Glutamatergic neuron (in vitro differentiated cells): Measurements from ENCODE around the gene BRDT. TPM values are rescaled to one million over a fixed set of nuclear protein-coding genes. Genes with fewer than 3 reads are reported as not detected.

Experiments used
- DNase-seq: peaks from one replicate; pipeline ENCODE4 v3.0.0; 2022
- H3K27ac Mint-ChIP-seq: one replicate; pipeline ENCODE4 v1.8.0; 2020; ENCODE audit warnings: mild to moderate bottlenecking, mixed read lengths, inconsistent platforms; ENCODE audit not compliant: unreplicated experiment
- H3K27me3 Mint-ChIP-seq: one replicate; pipeline ENCODE4 v1.8.0; 2020; ENCODE audit warnings: mild to moderate bottlenecking, moderate library complexity, mixed read lengths, inconsistent platforms; ENCODE audit not compliant: unreplicated experiment
- H3K36me3 Mint-ChIP-seq: one replicate; pipeline ENCODE4 v1.8.0; 2020; ENCODE audit warnings: mild to moderate bottlenecking, mixed read lengths, inconsistent platforms; ENCODE audit not compliant: unreplicated experiment
- H3K4me1 Mint-ChIP-seq: one replicate; pipeline ENCODE4 v1.8.0; 2020; ENCODE audit warnings: mild to moderate bottlenecking, low read depth, mixed read lengths, inconsistent platforms; ENCODE audit not compliant: unreplicated experiment
- H3K4me3 Mint-ChIP-seq: one replicate; pipeline ENCODE4 v1.8.0; 2020; ENCODE audit warnings: mild to moderate bottlenecking, mixed read lengths, inconsistent platforms; ENCODE audit not compliant: unreplicated experiment
- H3K9me3 Mint-ChIP-seq: one replicate; pipeline ENCODE4 v1.8.0; 2020; ENCODE audit warnings: mild to moderate bottlenecking, moderate library complexity, mixed read lengths, inconsistent platforms; ENCODE audit not compliant: unreplicated experiment
- CTCF ChIP-seq: fragments of 200-600 bp; sonication (generic); IDR thresholded peaks from one replicate; pipeline ENCODE4 v1.5.0; 2021; ENCODE audit not compliant: partially characterized antibody, unreplicated experiment
- total RNA-seq: library from RNA; stranded (reverse); fragmentation: NEBNext Ultra II Directional; extraction: Animal tissue kit (Norgen Biotek cat#: 25700); gene quantifications from one replicate; pipeline ENCODE4 v1.2.1, GENCODE V29; 2021; ENCODE audit not compliant: unreplicated experiment

Gene BRDT
- total RNA-seq, 1 donor from 2014 or later, result not detected

DNA sequence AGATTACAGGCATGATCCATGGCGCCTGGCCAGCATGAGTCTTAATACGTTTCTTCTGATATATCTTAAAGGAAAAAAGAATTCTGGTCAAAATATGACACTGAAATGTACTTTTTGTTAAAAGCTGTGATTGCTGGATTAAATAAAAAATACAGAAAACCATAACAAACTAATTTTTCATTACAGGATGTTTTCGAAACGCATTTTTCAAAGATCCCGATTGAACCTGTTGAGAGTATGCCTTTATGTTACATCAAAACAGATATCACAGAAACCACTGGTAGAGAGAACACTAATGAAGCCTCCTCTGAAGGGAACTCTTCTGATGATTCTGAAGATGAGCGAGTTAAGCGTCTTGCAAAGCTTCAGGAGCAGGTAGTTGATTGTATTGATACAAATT lies 30.2 kb downstream of the BRDT start:
- Mint-ChIP-seq H3K27me3 (no peaks in the 10 kb centered on the region), H3K27ac (no peak overlapping the region), H3K36me3 (no peaks in the 10 kb centered on the region), H3K4me1 (no peaks in the 10 kb centered on the region), H3K9me3 (no peaks in the 10 kb centered on the region), H3K4me3 (no peak overlapping the region)
- no peak for DNase-seq
- no peak for TF ChIP-seq CTCF

DNA sequence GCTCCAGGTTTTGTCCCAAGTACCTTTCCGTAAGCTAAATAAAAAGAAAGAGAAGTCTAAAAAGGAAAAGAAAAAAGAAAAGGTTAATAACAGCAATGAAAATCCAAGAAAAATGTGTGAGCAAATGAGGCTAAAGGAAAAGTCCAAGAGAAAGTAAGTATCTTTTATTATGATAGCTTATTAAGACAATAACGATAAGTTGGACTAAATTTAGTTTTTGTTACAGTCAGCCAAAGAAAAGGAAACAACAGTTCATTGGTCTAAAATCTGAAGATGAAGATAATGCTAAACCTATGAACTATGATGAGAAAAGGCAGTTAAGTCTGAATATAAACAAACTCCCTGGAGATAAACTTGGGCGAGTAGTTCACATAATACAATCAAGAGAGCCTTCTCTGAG lies 31.5 kb downstream of the BRDT start:
- Mint-ChIP-seq H3K27me3 (no peaks in the 10 kb centered on the region), H3K4me1 (no peaks in the 10 kb centered on the region), H3K4me3 (no peak overlapping the region), H3K9me3 (no peaks in the 10 kb centered on the region), H3K27ac (no peak overlapping the region), H3K36me3 (no peaks in the 10 kb centered on the region)
- DNase-seq, result no peak
- TF ChIP-seq CTCF, result no peak

DNA sequence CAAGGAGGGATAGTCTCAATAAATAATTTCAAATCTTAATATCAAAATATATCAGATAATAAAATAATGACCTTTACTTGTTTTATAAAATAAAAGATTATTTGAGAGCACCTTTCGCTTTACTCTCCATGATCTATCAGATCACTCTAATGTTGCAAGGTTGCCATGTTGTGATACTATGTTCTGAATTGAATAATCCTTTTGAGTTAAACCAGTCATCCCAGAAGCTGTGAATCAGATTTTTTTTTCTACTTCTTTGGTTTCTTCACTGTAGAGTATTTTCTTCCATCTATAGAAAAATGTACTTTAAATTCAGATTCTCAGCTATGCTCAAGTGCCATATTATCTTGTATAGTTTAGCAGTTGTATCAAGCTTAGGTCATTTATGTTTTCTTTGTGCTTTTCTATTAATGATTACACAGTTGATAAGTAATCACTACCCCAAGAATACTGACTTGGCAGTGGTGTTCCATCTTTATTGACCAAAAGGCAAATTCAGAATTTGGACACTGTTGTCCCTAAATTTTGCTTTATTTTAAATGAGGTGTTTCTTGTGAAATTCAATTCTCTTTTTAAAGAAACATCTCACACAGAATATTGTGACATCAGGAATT lies 32.9 kb downstream of the BRDT start:
- no peak overlapping the region for H3K27ac Mint-ChIP-seq
- no peak for DNase-seq
- TF ChIP-seq CTCF, result no peak
- no peaks in the 10 kb centered on the region for H3K9me3 Mint-ChIP-seq
- no peak overlapping the region for H3K4me3 Mint-ChIP-seq
- H3K27me3 Mint-ChIP-seq, result no peaks in the 10 kb centered on the region
- H3K36me3 Mint-ChIP-seq, result no peaks in the 10 kb centered on the region
- H3K4me1 Mint-ChIP-seq, result no peaks in the 10 kb centered on the region

GRCh38 chr1:91993256-91993655 lies 44.1 kb downstream of the BRDT start:
- Mint-ChIP-seq H3K27me3 (peaks cover 1% of the 10 kb centered on the region), H3K36me3 (no peaks in the 10 kb centered on the region), H3K27ac (no peak overlapping the region), H3K4me3 (no peak overlapping the region), H3K4me1 (no peaks in the 10 kb centered on the region), H3K9me3 (no peaks in the 10 kb centered on the region)
- TF ChIP-seq CTCF, result no peak
- no peak for DNase-seq

DNA sequence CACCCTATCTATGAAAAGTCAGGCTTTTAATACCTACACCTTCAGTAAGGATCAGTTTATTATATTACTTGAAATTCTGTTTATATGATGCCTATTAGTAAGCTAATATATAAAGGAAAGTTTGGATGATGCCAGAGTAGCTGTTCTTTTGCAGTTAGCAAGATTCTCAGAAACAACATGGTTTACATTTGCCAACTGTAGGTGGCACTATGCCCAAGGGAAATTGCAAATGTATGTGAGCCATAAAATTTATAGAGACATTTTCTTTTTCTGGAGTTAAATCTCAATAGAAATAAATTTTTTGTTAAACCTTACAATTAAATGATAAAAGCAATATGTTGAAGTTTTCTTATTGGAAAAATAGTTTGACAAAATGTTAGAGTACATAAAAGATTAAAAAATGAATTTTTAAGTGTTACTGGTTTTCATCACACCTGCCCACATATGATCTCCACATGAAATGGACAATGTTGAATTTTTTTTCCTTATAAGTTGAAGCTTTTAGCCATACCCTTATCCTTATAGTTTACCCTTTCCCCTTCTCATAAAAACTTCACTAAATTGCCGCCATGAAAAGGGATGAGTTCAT lies 48.5 kb downstream of the BRDT start:
- H3K27me3 Mint-ChIP-seq, result peaks cover 1% of the 10 kb centered on the region
- H3K9me3 Mint-ChIP-seq, result no peaks in the 10 kb centered on the region
- DNase-seq, result no peak
- no peaks in the 10 kb centered on the region for H3K36me3 Mint-ChIP-seq
- H3K4me1 Mint-ChIP-seq, result no peaks in the 10 kb centered on the region
- peak; percentile 43 for TF ChIP-seq CTCF
- no peak overlapping the region for H3K27ac Mint-ChIP-seq
- H3K4me3 Mint-ChIP-seq, result no peak overlapping the region
